SK-N-SH (cell line): ENCODE data around the gene RAB33A. TPM values are rescaled to one million over a fixed set of nuclear protein-coding genes. Genes with fewer than 3 reads are reported as not detected.

Source experiments
- CTCF ChIA-PET: fragments of 300-600, 350-600 bp; formaldehyde crosslinking; extraction: SDS; loops from one replicate; lab custom pipeline; 2021; lab: Yijun Ruan, JAX
- POLR2A ChIA-PET: fragments of 350-600 bp; sonication (Branson Sonifier 250); formaldehyde crosslinking; extraction: SDS; loops from one replicate; lab custom pipeline; 2020; ENCODE audit warnings: antibody characterized with exemption, inconsistent platforms; lab: Yijun Ruan, JAX
- DNase-seq: peaks from one replicate; pipeline ENCODE4 v3.0.0; 2012
- H2AFZ ChIP-seq: fragments of 200-600 bp; sonication (generic); 2 replicates; pipeline ENCODE4 v1.8.1; 2016; ENCODE audit warnings: antibody characterized with exemption, mild to moderate bottlenecking, low read depth
- H3F3A ChIP-seq: fragments of 200-600 bp; sonication (generic); replicated peaks from 2 replicates; pipeline ENCODE3; 2016; ENCODE audit warnings: antibody characterized with exemption, mild to moderate bottlenecking; ENCODE audit not compliant: insufficient read depth
- H3K27ac ChIP-seq, 2 experiments: fragments of 200-500 bp in 1 of 2; fragments of 200-600 bp in 1 of 2; sonication (Bioruptor generic) in 1 of 2; sonication (generic), shearing (Covaris generic) in 1 of 2; 2 replicates each; pipeline versions ENCODE4 v1.5.1 to v1.6.1; 2014 to 2016; ENCODE audit warnings: low read depth in 2 of 2, inconsistent platforms in 1 of 2, low read length in 1 of 2, mild to moderate bottlenecking in 1 of 2, mixed read lengths in 1 of 2
- H3K27me3 ChIP-seq: fragments of 200-600 bp; sonication (generic), shearing (Covaris generic); 2 replicates; pipeline ENCODE4 v1.6.1; 2016; ENCODE audit warnings: mixed run types; ENCODE audit not compliant: insufficient read depth
- H3K36me3 ChIP-seq, 2 experiments: fragments of 200-500 bp in 1 of 2; fragments of 200-600 bp in 1 of 2; sonication (Bioruptor generic) in 1 of 2; sonication (generic) in 1 of 2; replicated peaks in 1 of 2; 2 replicates each; pipeline versions ENCODE3 to v1.5.1; 2014 to 2016; ENCODE audit warnings: low read length in 1 of 2, mild to moderate bottlenecking in 1 of 2; ENCODE audit not compliant: insufficient read depth in 2 of 2, control insufficient read depth in 1 of 2
- H3K4me1 ChIP-seq, 2 experiments: fragments of 200-500 bp in 1 of 2; fragments of 200-600 bp in 1 of 2; sonication (Bioruptor generic) in 1 of 2; sonication (generic), shearing (Covaris generic) in 1 of 2; 2 replicates each; pipeline versions ENCODE4 v1.5.1 to v1.6.1; 2014 to 2016; ENCODE audit warnings: low read depth in 1 of 2, low read length in 1 of 2, mixed run types in 1 of 2; ENCODE audit not compliant: insufficient read depth in 2 of 2, control insufficient read depth in 1 of 2
- H3K4me2 ChIP-seq: fragments of 200-600 bp; sonication (generic), shearing (Covaris generic); 2 replicates; pipeline ENCODE4 v1.6.1; 2017; ENCODE audit warnings: mixed run types
- H3K4me3 ChIP-seq, 2 experiments: fragments of 200-500 bp in 1 of 2; fragments of 200-600 bp in 1 of 2; sonication (Bioruptor generic) in 1 of 2; sonication (generic), shearing (Covaris generic) in 1 of 2; 2 replicates each; pipeline versions ENCODE4 v1.5.1 to v1.8.1; 2014 to 2016; ENCODE audit warnings: low read depth in 2 of 2, inconsistent platforms in 1 of 2, low read length in 1 of 2, mild to moderate bottlenecking in 1 of 2, mixed read lengths in 1 of 2, moderate library complexity in 1 of 2
- H3K79me2 ChIP-seq: fragments of 200-600 bp; sonication (generic); 2 replicates; pipeline ENCODE4 v1.8.1; 2017; ENCODE audit warnings: mild to moderate bottlenecking; ENCODE audit not compliant: insufficient read depth
- H3K9ac ChIP-seq: fragments of 200-600 bp; sonication (generic); 2 replicates; pipeline ENCODE4 v1.6.1; 2017; ENCODE audit warnings: mixed run types
- H3K9me2 ChIP-seq: fragments of 200-600 bp; sonication (generic); 2 replicates; pipeline ENCODE4 v1.6.1; 2017; ENCODE audit warnings: mixed run types
- H3K9me3 ChIP-seq: fragments of 200-600 bp; sonication (generic); 2 replicates; pipeline ENCODE4 v1.6.1; 2017; ENCODE audit warnings: mixed run types, mild to moderate bottlenecking, moderate library complexity
- H4K20me1 ChIP-seq: fragments of 200-600 bp; sonication (generic); 2 replicates; pipeline ENCODE4 v1.6.1; 2017; ENCODE audit warnings: mild to moderate bottlenecking, mixed run types; ENCODE audit not compliant: insufficient read depth
- EP300 ChIP-seq, 2 experiments: IDR thresholded peaks; 2 replicates each; pipeline versions ENCODE4 v1.4.0 to v1.6.1; 2012; ENCODE audit warnings: borderline replicate concordance in 1 of 2, low read depth in 1 of 2, low read length in 1 of 2
- FOXJ3 ChIP-seq: sonication (generic); formaldehyde crosslinking; IDR thresholded peaks from 2 replicates; pipeline ENCODE4 v1.5.1; 2020; ENCODE audit warnings: mild to moderate bottlenecking, missing genetic modification reagents
- GABPA ChIP-seq: IDR thresholded peaks from 2 replicates; pipeline ENCODE4 v1.4.0; 2012; ENCODE audit warnings: low read depth, mild to moderate bottlenecking
- GATA2 ChIP-seq: sonication (generic); formaldehyde crosslinking; IDR thresholded peaks from 2 replicates; pipeline ENCODE4 v1.5.0; 2020; ENCODE audit warnings: mild to moderate bottlenecking, missing genetic modification reagents
- JUND ChIP-seq: IDR thresholded peaks from 2 replicates; pipeline ENCODE4 v1.4.0; 2012
- NFIC ChIP-seq: IDR thresholded peaks from 2 replicates; pipeline ENCODE4 v1.4.0; 2012; ENCODE audit warnings: borderline replicate concordance
- RCOR1 ChIP-seq: fragments of 150-350 bp; IDR thresholded peaks from 2 replicates; pipeline ENCODE4 v1.6.1; 2017; ENCODE audit warnings: antibody characterized with exemption, low read length
- RFX5 ChIP-seq: IDR thresholded peaks from 2 replicates; pipeline ENCODE4 v1.6.1; 2012; ENCODE audit warnings: mild to moderate bottlenecking, improper control_type of control experiment, low read length
- SMC3 ChIP-seq: IDR thresholded peaks from 2 replicates; pipeline ENCODE4 v1.6.1; 2012; ENCODE audit warnings: low read depth, low read length, improper control_type of control experiment
- TEAD4 ChIP-seq: IDR thresholded peaks from 2 replicates; pipeline ENCODE4 v1.4.0; 2012; ENCODE audit warnings: mild to moderate bottlenecking, borderline replicate concordance; ENCODE audit not compliant: insufficient read depth
- WGBS: methylation state at CpG from one replicate; pipeline ENCODE4 v1.1.6; 2017; ENCODE audit warnings: low lambda C conversion rate; 5-methylcytosine and 5-hydroxymethylcytosine counted together
- polyA plus RNA-seq, 3 experiments: library from polyadenylated mRNA; depleted of rRNA; stranded (reverse); fragments of >200 nt; gene quantifications; 2 replicates each; pipeline ENCODE4 v1.2.3, GENCODE V29; 2012
- TF ChIP-seq, protein P1 (sequence below): IDR thresholded peaks from 2 replicates; pipeline ENCODE4; 2012
- TF ChIP-seq, protein P2 (sequence below): IDR thresholded peaks from 2 replicates; pipeline ENCODE4 v1.4.0; 2012; ENCODE audit warnings: low read depth
- TF ChIP-seq, protein P3 (sequence below): fragments of 150-350 bp; IDR thresholded peaks from 2 replicates; pipeline ENCODE4 v1.6.1; 2016; ENCODE audit warnings: mild to moderate bottlenecking, low read depth, low read length
- TF ChIP-seq, protein P4 (sequence below): fragments of 200-600 bp; sonication (generic); IDR thresholded peaks from 2 replicates; pipeline ENCODE4 v1.6.1; 2017; ENCODE audit warnings: antibody characterized with exemption, mild to moderate bottlenecking, moderate library complexity
- TF ChIP-seq, protein P5 (sequence below): IDR thresholded peaks from 2 replicates; pipeline ENCODE4 v1.6.1; 2012; ENCODE audit warnings: mild to moderate bottlenecking, low read depth, low read length, moderate library complexity

Gene RAB33A
- polyA plus RNA-seq, 1 of the 3 experiments (the other 2 are of a cell fraction): 1.2 TPM

DNA sequence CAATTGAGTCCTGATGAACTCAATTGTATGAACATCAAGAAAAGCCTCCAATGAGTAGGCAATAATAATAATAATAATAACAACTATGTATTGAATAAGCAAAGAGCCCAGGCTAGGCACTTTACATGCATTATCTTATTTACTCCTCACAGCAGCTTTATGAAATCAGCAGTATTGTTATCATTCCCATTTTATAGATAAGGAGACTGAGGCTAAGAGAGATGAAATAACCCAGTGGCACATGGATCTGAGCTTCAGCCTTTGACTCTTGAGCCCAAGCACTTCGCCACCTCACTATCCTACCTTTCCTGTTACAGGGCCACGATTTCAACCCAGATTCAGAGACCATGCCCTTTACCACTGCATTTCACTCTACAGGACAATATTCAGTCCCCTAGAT, 3.2 kb downstream of the RAB33A start:
- TF ChIP-seq GABPA (no peak), NFIC (no peak), JUND (no peak)
- TF ChIP-seq, protein P1, sequence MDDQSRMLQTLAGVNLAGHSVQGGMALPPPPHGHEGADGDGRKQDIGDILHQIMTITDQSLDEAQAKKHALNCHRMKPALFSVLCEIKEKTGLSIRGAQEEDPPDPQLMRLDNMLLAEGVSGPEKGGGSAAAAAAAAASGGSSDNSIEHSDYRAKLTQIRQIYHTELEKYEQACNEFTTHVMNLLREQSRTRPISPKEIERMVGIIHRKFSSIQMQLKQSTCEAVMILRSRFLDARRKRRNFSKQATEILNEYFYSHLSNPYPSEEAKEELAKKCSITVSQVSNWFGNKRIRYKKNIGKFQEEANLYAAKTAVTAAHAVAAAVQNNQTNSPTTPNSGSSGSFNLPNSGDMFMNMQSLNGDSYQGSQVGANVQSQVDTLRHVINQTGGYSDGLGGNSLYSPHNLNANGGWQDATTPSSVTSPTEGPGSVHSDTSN: no peak
- TF ChIP-seq, protein P2, sequence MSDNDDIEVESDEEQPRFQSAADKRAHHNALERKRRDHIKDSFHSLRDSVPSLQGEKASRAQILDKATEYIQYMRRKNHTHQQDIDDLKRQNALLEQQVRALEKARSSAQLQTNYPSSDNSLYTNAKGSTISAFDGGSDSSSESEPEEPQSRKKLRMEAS: no peak
- 44% methylated on average over 2 of the region's 2 CpGs for WGBS
- CTCF ChIA-PET: interaction anchor here (1.1 kb wide), 1 partner anchor 16 kb away, joined by 4 read pairs; no protein-coding TSS in a partner anchor

DNA sequence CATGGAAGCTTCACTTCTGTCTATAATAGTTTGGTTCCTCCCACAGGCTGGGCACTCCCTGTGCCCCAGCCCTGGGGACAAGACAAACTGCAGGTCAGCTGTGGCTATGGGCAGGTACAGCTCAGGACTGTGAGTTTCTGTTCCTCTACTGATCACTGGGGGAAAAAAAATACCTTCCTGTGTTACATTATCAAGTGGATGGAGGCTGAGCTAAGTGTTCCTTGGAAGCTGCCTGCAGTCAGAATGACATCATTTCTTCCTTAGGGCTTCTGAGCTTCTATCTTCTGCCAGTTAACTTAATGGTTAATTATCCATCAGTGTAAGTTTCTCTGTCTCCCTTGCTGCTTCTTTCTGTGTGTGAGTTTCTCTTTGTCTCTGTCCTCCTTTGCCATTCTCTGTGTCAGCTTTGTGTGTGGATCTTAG, 4.6 kb downstream of the RAB33A start:
- H3K4me1 ChIP-seq: peaks cover 8 to 24% of the 10 kb centered on the region in 2 experiments; a peak in 2 of 4 replicates
- H3K27ac ChIP-seq: no peak overlapping the region
- no peak overlapping the region for H3K4me2 ChIP-seq
- TF ChIP-seq FOXJ3 (CRISPR knock-in tag) (no peak), GATA2 (CRISPR knock-in tag) (no peak), EP300 (IDR thresholded peaks at IDR 0.05; ENCODE audit: borderline replicate concordance in 1 of 2, low read depth in 1 of 2, low read length in 1 of 2) (no peak), SMC3 (no peak), RFX5 (no peak), NFIC (no peak), TEAD4 (no peak), RCOR1 (no peak), GABPA (no peak)
- TF ChIP-seq, protein P3, sequence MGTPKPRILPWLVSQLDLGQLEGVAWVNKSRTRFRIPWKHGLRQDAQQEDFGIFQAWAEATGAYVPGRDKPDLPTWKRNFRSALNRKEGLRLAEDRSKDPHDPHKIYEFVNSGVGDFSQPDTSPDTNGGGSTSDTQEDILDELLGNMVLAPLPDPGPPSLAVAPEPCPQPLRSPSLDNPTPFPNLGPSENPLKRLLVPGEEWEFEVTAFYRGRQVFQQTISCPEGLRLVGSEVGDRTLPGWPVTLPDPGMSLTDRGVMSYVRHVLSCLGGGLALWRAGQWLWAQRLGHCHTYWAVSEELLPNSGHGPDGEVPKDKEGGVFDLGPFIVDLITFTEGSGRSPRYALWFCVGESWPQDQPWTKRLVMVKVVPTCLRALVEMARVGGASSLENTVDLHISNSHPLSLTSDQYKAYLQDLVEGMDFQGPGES: no peak
- TF ChIP-seq, protein P4, sequence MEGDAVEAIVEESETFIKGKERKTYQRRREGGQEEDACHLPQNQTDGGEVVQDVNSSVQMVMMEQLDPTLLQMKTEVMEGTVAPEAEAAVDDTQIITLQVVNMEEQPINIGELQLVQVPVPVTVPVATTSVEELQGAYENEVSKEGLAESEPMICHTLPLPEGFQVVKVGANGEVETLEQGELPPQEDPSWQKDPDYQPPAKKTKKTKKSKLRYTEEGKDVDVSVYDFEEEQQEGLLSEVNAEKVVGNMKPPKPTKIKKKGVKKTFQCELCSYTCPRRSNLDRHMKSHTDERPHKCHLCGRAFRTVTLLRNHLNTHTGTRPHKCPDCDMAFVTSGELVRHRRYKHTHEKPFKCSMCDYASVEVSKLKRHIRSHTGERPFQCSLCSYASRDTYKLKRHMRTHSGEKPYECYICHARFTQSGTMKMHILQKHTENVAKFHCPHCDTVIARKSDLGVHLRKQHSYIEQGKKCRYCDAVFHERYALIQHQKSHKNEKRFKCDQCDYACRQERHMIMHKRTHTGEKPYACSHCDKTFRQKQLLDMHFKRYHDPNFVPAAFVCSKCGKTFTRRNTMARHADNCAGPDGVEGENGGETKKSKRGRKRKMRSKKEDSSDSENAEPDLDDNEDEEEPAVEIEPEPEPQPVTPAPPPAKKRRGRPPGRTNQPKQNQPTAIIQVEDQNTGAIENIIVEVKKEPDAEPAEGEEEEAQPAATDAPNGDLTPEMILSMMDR: no peak
- TF ChIP-seq, protein P5, sequence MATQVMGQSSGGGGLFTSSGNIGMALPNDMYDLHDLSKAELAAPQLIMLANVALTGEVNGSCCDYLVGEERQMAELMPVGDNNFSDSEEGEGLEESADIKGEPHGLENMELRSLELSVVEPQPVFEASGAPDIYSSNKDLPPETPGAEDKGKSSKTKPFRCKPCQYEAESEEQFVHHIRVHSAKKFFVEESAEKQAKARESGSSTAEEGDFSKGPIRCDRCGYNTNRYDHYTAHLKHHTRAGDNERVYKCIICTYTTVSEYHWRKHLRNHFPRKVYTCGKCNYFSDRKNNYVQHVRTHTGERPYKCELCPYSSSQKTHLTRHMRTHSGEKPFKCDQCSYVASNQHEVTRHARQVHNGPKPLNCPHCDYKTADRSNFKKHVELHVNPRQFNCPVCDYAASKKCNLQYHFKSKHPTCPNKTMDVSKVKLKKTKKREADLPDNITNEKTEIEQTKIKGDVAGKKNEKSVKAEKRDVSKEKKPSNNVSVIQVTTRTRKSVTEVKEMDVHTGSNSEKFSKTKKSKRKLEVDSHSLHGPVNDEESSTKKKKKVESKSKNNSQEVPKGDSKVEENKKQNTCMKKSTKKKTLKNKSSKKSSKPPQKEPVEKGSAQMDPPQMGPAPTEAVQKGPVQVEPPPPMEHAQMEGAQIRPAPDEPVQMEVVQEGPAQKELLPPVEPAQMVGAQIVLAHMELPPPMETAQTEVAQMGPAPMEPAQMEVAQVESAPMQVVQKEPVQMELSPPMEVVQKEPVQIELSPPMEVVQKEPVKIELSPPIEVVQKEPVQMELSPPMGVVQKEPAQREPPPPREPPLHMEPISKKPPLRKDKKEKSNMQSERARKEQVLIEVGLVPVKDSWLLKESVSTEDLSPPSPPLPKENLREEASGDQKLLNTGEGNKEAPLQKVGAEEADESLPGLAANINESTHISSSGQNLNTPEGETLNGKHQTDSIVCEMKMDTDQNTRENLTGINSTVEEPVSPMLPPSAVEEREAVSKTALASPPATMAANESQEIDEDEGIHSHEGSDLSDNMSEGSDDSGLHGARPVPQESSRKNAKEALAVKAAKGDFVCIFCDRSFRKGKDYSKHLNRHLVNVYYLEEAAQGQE: no peak
- no peak for DNase-seq
- H3K4me3 ChIP-seq: no peak overlapping the region
- CTCF ChIA-PET: interaction anchor here (0.6 to 1.6 kb wide), 5 partner anchors 10 to 97 kb away, joined by 3 to 7 read pairs (median 3); no protein-coding TSS in a partner anchor
- peaks cover 4% of the 10 kb centered on the region for H3F3A ChIP-seq
- H3K9ac ChIP-seq: no peak overlapping the region
- H3K79me2 ChIP-seq: no peaks in the 10 kb centered on the region
- no peaks in the 10 kb centered on the region for H3K36me3 ChIP-seq
- H4K20me1 ChIP-seq: no peaks in the 10 kb centered on the region
- H3K9me3 ChIP-seq: no peaks in the 10 kb centered on the region
- H2AFZ ChIP-seq: no peak overlapping the region
- H3K27me3 ChIP-seq: peaks cover 8% of the 10 kb centered on the region; the same call in 1 of the 2 replicates
- POLR2A ChIA-PET: interaction anchor here (2.1 kb wide), 1 partner anchor 10 kb away, joined by 6 read pairs; no protein-coding TSS in a partner anchor
- H3K9me2 ChIP-seq: no peaks in the 10 kb centered on the region

More for the DNA sequence above, 3.2 kb downstream of the RAB33A start:
- Histone ChIP-seq H3K27me3 (peaks cover 6% of the 10 kb centered on the region; the same call in 1 of the 2 replicates), H2AFZ (no peak overlapping the region), H3K27ac (peak overlapping the region in 1 of 2 experiments; percentile 58; a peak in 2 of 4 replicates), H3K79me2 (no peaks in the 10 kb centered on the region), H4K20me1 (no peaks in the 10 kb centered on the region), H3K9ac (no peak overlapping the region), H3K4me3 (no peak overlapping the region), H3K36me3 (no peaks in the 10 kb centered on the region), H3K4me1 (peaks cover 8 to 23% of the 10 kb centered on the region in 2 experiments; a peak in 2 of 4 replicates), H3F3A (peaks cover 4% of the 10 kb centered on the region), H3K9me3 (no peaks in the 10 kb centered on the region), H3K9me2 (no peaks in the 10 kb centered on the region), H3K4me2 (no peak overlapping the region)
- no peak for DNase-seq
- POLR2A ChIA-PET: interaction anchor here (2.1 to 2.3 kb wide), 2 partner anchors 9 to 12 kb away, joined by 6 to 8 read pairs; partner anchors contain the start of gene AIFM1
